ENCODE measurements around the gene RXFP4. TPM values are rescaled to one million over a fixed set of nuclear protein-coding genes. Genes with fewer than 3 reads are reported as not detected.

The RXFP4 gene
- total RNA-seq, 1 donor from 2014 or later: not detected

- no peak for TF ChIP-seq CTCF (IDR thresholded peaks at IDR 0.05)
- DNase-seq (ENCODE audit: extremely low spot score, unreplicated experiment): no peak
- Mint-ChIP-seq H3K4me3 (ENCODE audit: unreplicated experiment) (no peak overlapping the region), H3K27me3 (ENCODE audit: unreplicated experiment) (no peaks in the 10 kb centered on the region), H3K27ac (ENCODE audit: unreplicated experiment) (no peak overlapping the region), H3K9me3 (ENCODE audit: unreplicated experiment) (no peaks in the 10 kb centered on the region), H3K4me1 (ENCODE audit: unreplicated experiment) (no peaks in the 10 kb centered on the region), H3K36me3 (ENCODE audit: unreplicated experiment) (peaks cover 43% of the 10 kb centered on the region)
Measured at GRCh38 chr1:155951753-155952504, 10.5 kb downstream of the RXFP4 start.

GRCh38 chr1:155952505-155952890 is 11.1 kb downstream of the RXFP4 start:
- Mint-ChIP-seq H3K4me3 (ENCODE audit: unreplicated experiment) (no peak overlapping the region), H3K9me3 (ENCODE audit: unreplicated experiment) (no peaks in the 10 kb centered on the region), H3K27me3 (ENCODE audit: unreplicated experiment) (no peaks in the 10 kb centered on the region), H3K36me3 (ENCODE audit: unreplicated experiment) (peaks cover 44% of the 10 kb centered on the region), H3K4me1 (ENCODE audit: unreplicated experiment) (no peaks in the 10 kb centered on the region), H3K27ac (ENCODE audit: unreplicated experiment) (no peak overlapping the region)
- DNase-seq (ENCODE audit: extremely low spot score, unreplicated experiment): no peak
- no peak for TF ChIP-seq CTCF (IDR thresholded peaks at IDR 0.05)

GRCh38 chr1:155954645-155955044 is 13.2 kb downstream of the RXFP4 start:
- no peak overlapping the region for H3K4me3 Mint-ChIP-seq (ENCODE audit: unreplicated experiment)
- DNase-seq (ENCODE audit: extremely low spot score, unreplicated experiment): no peak
- TF ChIP-seq CTCF (IDR thresholded peaks at IDR 0.05): no peak
- H3K9me3 Mint-ChIP-seq (ENCODE audit: unreplicated experiment): no peaks in the 10 kb centered on the region
- H3K36me3 Mint-ChIP-seq (ENCODE audit: unreplicated experiment): peaks cover 55% of the 10 kb centered on the region
- peak overlapping the region; percentile 23 for H3K27ac Mint-ChIP-seq (ENCODE audit: unreplicated experiment)
- no peaks in the 10 kb centered on the region for H3K4me1 Mint-ChIP-seq (ENCODE audit: unreplicated experiment)
- H3K27me3 Mint-ChIP-seq (ENCODE audit: unreplicated experiment): no peaks in the 10 kb centered on the region

GRCh38 chr1:155957411-155957915 is 16.0 kb downstream of the RXFP4 start:
- DNase-seq (ENCODE audit: extremely low spot score, unreplicated experiment): no peak
- Mint-ChIP-seq H3K9me3 (ENCODE audit: unreplicated experiment) (no peaks in the 10 kb centered on the region), H3K27me3 (ENCODE audit: unreplicated experiment) (no peaks in the 10 kb centered on the region), H3K4me1 (ENCODE audit: unreplicated experiment) (peaks cover 23% of the 10 kb centered on the region), H3K4me3 (ENCODE audit: unreplicated experiment) (no peak overlapping the region), H3K36me3 (ENCODE audit: unreplicated experiment) (peaks cover 62% of the 10 kb centered on the region), H3K27ac (ENCODE audit: unreplicated experiment) (no peak overlapping the region)
- TF ChIP-seq CTCF (IDR thresholded peaks at IDR 0.05): no peak

DNA sequence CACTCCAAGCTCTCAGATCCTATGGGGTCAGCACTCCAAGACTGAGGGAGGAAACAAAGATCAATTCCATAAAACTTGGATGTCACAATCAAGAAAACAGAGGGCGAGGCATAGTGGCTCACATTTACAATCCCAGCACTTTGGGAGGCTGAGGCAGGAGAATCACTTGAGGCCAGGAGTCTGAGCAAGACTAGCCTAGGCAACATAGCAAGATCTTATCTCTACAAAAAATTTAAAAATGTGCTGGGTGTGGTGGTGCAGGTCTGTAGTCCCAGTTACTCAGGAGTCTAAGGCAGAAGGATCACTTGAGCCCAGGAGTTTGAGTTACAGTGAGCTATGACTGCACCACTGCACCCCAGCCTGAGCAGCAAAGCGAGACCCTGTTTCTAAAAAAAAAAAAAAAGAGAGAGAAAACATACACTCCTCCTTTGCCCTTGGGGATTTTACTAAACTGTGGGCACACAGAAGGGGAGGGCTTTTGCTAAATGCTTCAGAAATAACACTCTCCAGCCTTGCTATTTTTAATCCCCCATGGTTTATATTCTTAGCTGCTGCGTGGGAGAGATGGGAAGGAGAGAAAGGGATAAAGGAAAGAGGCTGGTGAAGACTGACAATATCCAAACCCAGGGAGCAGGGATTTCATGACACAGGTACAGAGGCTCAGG is 18.8 kb downstream of the RXFP4 start:
- H3K36me3 Mint-ChIP-seq (ENCODE audit: unreplicated experiment): peaks cover 60% of the 10 kb centered on the region
- H3K4me3 Mint-ChIP-seq (ENCODE audit: unreplicated experiment): no peak overlapping the region

More for the DNA sequence above, 18.8 kb downstream of the RXFP4 start:
- no peak for TF ChIP-seq CTCF (IDR thresholded peaks at IDR 0.05)
- Mint-ChIP-seq H3K9me3 (ENCODE audit: unreplicated experiment) (no peaks in the 10 kb centered on the region), H3K4me1 (ENCODE audit: unreplicated experiment) (peaks cover 30% of the 10 kb centered on the region), H3K27ac (ENCODE audit: unreplicated experiment) (peak overlapping the region; percentile 83), H3K27me3 (ENCODE audit: unreplicated experiment) (no peaks in the 10 kb centered on the region)
- no peak for DNase-seq (ENCODE audit: extremely low spot score, unreplicated experiment)

Data from osteocyte (in vitro differentiated cells).